Prostate gland (tissue), 2 donors: ENCODE data around the gene SOHLH1. TPM values are rescaled to one million over a fixed set of nuclear protein-coding genes. Genes with fewer than 3 reads are reported as not detected.
"Not testable (repeated sequence)": the region's sequence is repeated elsewhere in the genome, so short reads cannot be mapped to it uniquely, and the experiment has no call there.

ENCODE experiments used
- DNase-seq: peaks from one replicate; pipeline ENCODE4 v3.0.0-alpha.2; 2019; ENCODE audit warnings: low spot score
- H3K27ac ChIP-seq, 2 donors: fragments of 200-600 bp; sonication (generic); 2 replicates each; pipeline ENCODE4 v1.5.1; 2017 to 2019
- H3K27me3 ChIP-seq: fragments of 200-600 bp; sonication (generic); replicated peaks from 2 replicates; pipeline ENCODE4 v1.5.1; 2019; ENCODE audit not compliant: insufficient read depth
- H3K36me3 ChIP-seq, 2 donors: fragments of 200-600 bp; sonication (generic); 1 replicate in 1 of 2; 2 replicates in 1 of 2; pipeline versions ENCODE4 v1.5.1 to v1.8.1; 2017 to 2019
- H3K4me1 ChIP-seq: fragments of 200-600 bp; sonication (generic); replicated peaks from 2 replicates; pipeline ENCODE4 v1.5.1; 2019
- H3K4me3 ChIP-seq, 2 donors: fragments of 200-600 bp; sonication (generic); 2 replicates each; pipeline ENCODE4 v1.5.1; 2017 to 2019
- H3K9me3 ChIP-seq: fragments of 200-600 bp; sonication (generic); 2 replicates; pipeline ENCODE4 v1.5.1; 2017
- CTCF ChIP-seq, 4 experiments: fragments of 200-600 bp in 2 of 4; fragments of 450-650 bp in 2 of 4; sonication (generic) in 2 of 4; IDR thresholded peaks; 1 replicate in 3 of 4; 2 replicates in 1 of 4; pipeline ENCODE4 v1.5.1; 2016 to 2019; ENCODE audit warnings: antibody characterized with exemption in 4 of 4, mild to moderate bottlenecking in 2 of 4, moderate library complexity in 2 of 4
- POLR2A ChIP-seq: fragments of 450-650 bp; IDR thresholded peaks from one replicate; pipeline ENCODE4 v1.6.1; 2016; ENCODE audit warnings: antibody characterized with exemption, mild to moderate bottlenecking
- POLR2AphosphoS5 ChIP-seq: sonication (generic); formaldehyde crosslinking; IDR thresholded peaks from one replicate; pipeline ENCODE4 v1.6.1; 2017; ENCODE audit warnings: antibody characterized with exemption
- WGBS: methylation state at CpG from one replicate; pipeline ENCODE4 v1.1.5; 2018; 5-methylcytosine and 5-hydroxymethylcytosine counted together
- intact Hi-C: fragments of 100-400 bp; cut with DNase I; formaldehyde crosslinking; loops from one replicate; pipeline ENCODE4 v1.14.2; 2022
- total RNA-seq, 2 donors: library from RNA; depleted of rRNA; stranded (reverse); fragments of >200 nt; gene quantifications; one replicate each; pipeline ENCODE4 v1.1.0, GENCODE V29; 2016

Gene SOHLH1
- total RNA-seq, 2 donors from 2014 or later: 16.8 TPM; not detected in 1

GRCh38 chr9:135674977-135675376, 24.3 kb downstream of the SOHLH1 start:
- H3K9me3 ChIP-seq: no peaks in the 10 kb centered on the region
- no peaks in the 10 kb centered on the region for H3K36me3 ChIP-seq
- no peak overlapping the region for H3K27ac ChIP-seq
- intact Hi-C loops: no loop called here
- WGBS: 68% methylated on average over 10 of the region's 10 CpGs
- no peak for DNase-seq
- H3K27me3 ChIP-seq: peaks cover 3% of the 10 kb centered on the region
- H3K4me3 ChIP-seq: no peak overlapping the region
- TF ChIP-seq POLR2AphosphoS5: no peak
- TF ChIP-seq CTCF (IDR thresholded peaks at IDR 0.05): no peak
- no peak for TF ChIP-seq POLR2A
- H3K4me1 ChIP-seq: no peaks in the 10 kb centered on the region

- TF ChIP-seq CTCF (IDR thresholded peaks at IDR 0.05) (no peak), POLR2AphosphoS5 (no peak), POLR2A (no peak)
- WGBS: 79% methylated on average over 8 of the region's 8 CpGs
- Histone ChIP-seq H3K4me1 (no peaks in the 10 kb centered on the region), H3K27ac (no peak overlapping the region), H3K36me3 (no peaks in the 10 kb centered on the region), H3K4me3 (no peak overlapping the region), H3K27me3 (peaks cover 3% of the 10 kb centered on the region), H3K9me3 (no peaks in the 10 kb centered on the region)
- no peak for DNase-seq
- intact Hi-C loops: no loop called here
Observed at GRCh38 chr9:135673941-135674340, 25.3 kb downstream of the SOHLH1 start.

- intact Hi-C loops, H3K27me3 ChIP-seq, DNase-seq, H3K4me3 ChIP-seq, H3K36me3 ChIP-seq, H3K27ac ChIP-seq, H3K9me3 ChIP-seq, H3K4me1 ChIP-seq: not testable (repeated sequence)
- WGBS: 81% methylated on average over 7 of the region's 7 CpGs
Observed at GRCh38 chr9:135672786-135673185, 26.5 kb downstream of the SOHLH1 start.

DNA sequence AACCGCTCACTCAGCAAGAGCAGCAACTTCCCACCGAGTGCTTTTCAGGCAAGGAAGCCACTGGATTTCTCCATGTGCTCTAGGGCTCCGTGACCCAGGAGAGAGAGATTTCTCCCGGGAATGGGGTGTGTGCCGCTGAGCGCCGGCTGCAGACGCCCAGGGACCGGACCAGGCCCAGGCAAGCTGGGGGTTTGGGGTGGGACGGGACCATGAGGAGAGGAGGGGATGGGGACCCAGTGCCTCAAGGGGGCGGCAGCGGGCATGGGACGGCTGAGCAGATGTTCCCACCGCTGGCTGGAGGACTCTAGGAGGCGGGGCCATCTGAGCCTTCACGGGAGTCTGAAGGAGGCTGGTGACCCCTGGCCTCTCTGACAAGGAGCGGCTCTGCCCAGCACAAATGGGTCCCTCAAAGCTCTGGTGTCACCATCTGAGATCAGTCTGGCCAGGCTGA, 27.7 kb downstream of the SOHLH1 start:
- H3K4me1 ChIP-seq: no peaks in the 10 kb centered on the region
- H3K4me3 ChIP-seq: no peak overlapping the region
- peaks cover 3% of the 10 kb centered on the region for H3K27me3 ChIP-seq
- DNase-seq: no peak
- intact Hi-C loops: no loop called here
- WGBS: 52% methylated on average over 17 of the region's 17 CpGs
- no peaks in the 10 kb centered on the region for H3K9me3 ChIP-seq
- TF ChIP-seq CTCF (IDR thresholded peaks at IDR 0.05): no peak
- no peak for TF ChIP-seq POLR2A
- TF ChIP-seq POLR2AphosphoS5: no peak
- H3K36me3 ChIP-seq: no peaks in the 10 kb centered on the region
- H3K27ac ChIP-seq: no peak overlapping the region

DNA sequence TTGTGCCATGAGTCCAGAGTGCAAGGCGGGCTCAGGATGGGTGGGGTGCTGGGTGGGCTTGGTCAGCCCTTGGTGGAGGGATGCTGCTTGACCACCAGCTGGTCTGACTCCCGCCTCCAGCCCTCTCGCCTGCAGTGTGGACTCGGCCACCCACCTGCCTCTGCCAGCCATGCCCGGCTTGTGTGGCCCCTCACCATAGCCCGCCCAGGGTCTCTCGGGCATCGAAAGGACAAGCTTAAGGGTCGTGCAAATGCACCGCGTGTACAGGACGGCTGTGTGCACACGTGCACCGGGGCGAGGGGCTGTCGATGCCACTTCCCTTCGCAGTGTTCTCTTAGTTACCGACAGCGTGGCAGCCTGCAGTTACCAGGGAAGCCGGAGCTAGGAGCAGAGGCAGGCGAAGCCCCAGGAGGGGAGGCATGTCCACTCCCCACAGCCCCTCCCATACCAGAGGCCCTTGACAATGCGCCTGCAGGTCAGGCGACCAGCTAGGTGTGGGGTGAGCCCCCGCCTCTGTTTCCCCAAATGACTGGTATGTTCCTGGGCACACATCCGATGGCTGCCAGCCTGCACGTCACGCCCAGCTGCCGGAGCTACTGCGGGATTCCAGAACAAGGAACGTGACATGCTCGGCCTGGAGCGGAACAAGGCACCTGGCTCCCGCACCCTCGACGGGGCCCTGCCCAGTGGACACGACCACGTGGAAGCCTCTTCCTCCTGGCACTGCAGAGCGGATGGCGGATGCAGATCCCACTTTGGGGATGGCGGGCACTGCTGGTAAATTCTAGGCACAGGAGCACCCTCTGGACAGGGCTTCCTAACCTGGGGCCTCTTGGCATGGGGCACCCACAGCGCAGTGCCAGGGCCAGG, 28.3 kb downstream of the SOHLH1 start:
- intact Hi-C loops: no loop called here
- Histone ChIP-seq H3K4me3 (no peak overlapping the region), H3K27me3 (peaks cover 3% of the 10 kb centered on the region), H3K36me3 (no peaks in the 10 kb centered on the region), H3K4me1 (no peaks in the 10 kb centered on the region), H3K27ac (no peak overlapping the region), H3K9me3 (no peaks in the 10 kb centered on the region)
- TF ChIP-seq POLR2AphosphoS5 (no peak), POLR2A (no peak), CTCF (IDR thresholded peaks at IDR 0.05) (no peak)
- DNase-seq: no peak
- 84% methylated on average over 41 of the region's 41 CpGs for WGBS
